GM23248 (cell line): Measurements from ENCODE around the gene IFNG.

ENCODE experiments used
- EZH2 ChIP-seq: fragments of 200-600 bp; sonication (generic); IDR thresholded peaks from 2 replicates; pipeline ENCODE4 v1.6.1; 2018; ENCODE audit warnings: antibody characterized with exemption, mild to moderate bottlenecking; ENCODE audit not compliant: insufficient read depth, poor library complexity, severe bottlenecking
- EZH2phosphoT487 ChIP-seq: fragments of 200-600 bp; sonication (generic); IDR thresholded peaks from 2 replicates; pipeline ENCODE4 v1.6.1; 2018; ENCODE audit warnings: antibody characterized with exemption, moderate library complexity, mild to moderate bottlenecking, low read depth; ENCODE audit not compliant: insufficient read depth

GRCh38 chr12:68137335-68137830, 22.2 kb downstream of the IFNG start:
- TF ChIP-seq EZH2phosphoT487, result no peak
- TF ChIP-seq EZH2, result no peak
